LoVo (cell line): Measurements from ENCODE around the gene GAL3ST2.
A peak's percentile ranks its signal among the peaks of the same experiment; 100 is the strongest.
"Not testable (repeated sequence)": the region's sequence is repeated elsewhere in the genome, so short reads cannot be mapped to it uniquely, and the experiment has no call there.

Source experiments
- DNase-seq: peaks from one replicate; pipeline ENCODE4 v3.0.0-alpha.2; 2016; ENCODE audit warnings: low spot score

Gene GAL3ST2

DNA sequence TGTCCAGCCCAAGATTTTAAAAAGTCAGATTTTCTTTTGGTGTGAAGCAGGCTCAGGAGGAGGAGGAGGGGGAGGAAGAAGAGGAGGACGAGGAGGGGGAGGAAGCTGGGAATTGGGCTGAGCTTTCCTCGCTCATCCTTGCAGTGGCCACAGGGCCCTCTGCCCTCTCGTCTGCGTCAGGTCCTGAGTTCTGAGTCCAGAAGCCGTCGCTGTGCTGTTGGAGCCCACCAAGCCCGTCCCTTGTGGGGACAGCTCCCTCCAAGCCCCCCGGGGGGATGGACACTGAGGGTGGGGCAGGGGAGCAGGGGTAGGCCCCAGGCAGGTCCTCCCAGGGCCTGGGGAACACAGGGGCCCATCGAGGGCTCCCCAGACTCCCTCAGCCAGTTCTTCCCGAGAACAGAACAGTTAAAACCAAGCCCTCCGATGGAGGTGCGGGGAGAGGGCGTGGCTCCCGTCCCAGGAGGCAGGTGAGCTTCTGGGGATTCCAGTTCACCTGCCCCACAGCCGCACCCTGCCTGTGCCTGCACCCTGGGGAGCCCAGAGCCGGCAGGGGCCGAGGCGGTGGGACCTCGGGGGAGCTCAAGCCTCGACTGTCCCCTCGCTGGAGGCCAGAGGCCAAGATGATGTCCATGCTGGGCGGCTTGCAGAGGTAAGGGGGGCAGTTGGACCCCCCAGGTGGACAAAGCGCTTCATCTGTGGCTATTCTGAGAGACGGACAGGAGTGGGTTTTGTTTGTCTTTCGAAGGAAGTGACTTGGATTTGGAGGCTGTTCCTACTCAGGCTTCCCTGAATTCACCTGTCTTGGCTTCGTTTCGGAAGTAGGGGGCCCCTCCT, at the start of gene GAL3ST2:
TSS of gene GAL3ST2 (plus strand) at position 487 of the 834 bp plus-strand sequence. CDS start at position 621, 134 bp downstream.
- no peak for DNase-seq

- no peak for DNase-seq
Observed at GRCh38 chr2:241728000-241728399, 48.6 kb upstream of the GAL3ST2 start.

DNA sequence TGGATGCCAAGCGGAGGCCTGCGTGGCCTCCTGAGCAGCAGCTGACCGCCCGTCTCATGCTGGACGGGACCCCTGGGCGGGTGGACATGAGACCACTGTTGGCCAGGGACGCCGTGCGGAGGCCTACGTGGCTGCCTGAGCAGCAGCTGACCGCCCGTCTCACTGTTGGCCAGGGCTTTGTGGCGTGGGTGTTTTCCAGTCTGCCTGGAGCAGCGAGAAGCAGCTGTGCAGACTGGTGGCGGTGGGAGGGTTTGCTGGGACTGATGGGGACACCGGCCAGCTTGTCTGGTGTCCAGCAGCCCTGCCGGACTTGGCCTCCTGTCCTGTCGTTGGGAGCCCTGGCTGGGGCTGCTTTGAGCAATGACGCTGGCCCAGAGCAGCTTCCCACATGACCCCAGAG, 48.0 kb upstream of the GAL3ST2 start:
- DNase-seq = no peak

DNA sequence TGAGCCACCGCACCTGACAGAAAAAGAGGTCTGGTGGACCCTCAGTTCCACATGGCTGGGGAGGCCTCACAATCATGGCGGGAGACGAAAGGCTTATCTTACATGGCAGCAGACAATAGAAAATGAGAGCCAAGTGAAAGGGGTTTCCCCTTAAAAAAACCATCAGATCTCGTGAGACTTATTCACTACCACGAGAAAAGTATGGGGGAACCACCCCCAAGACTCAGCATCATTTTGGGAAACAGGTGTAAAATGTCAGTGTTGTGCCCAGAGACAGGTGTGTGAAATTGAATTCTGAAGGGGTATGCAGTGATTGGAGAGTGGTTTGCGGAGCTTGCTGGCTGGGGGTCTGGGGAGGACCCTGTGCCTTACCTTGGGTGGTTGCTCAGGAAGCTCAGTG, 46.8 kb upstream of the GAL3ST2 start:
- DNase-seq = no peak

GRCh38 chr2:241730671-241731293, 45.8 kb upstream of the GAL3ST2 start:
- no peak for DNase-seq

DNA sequence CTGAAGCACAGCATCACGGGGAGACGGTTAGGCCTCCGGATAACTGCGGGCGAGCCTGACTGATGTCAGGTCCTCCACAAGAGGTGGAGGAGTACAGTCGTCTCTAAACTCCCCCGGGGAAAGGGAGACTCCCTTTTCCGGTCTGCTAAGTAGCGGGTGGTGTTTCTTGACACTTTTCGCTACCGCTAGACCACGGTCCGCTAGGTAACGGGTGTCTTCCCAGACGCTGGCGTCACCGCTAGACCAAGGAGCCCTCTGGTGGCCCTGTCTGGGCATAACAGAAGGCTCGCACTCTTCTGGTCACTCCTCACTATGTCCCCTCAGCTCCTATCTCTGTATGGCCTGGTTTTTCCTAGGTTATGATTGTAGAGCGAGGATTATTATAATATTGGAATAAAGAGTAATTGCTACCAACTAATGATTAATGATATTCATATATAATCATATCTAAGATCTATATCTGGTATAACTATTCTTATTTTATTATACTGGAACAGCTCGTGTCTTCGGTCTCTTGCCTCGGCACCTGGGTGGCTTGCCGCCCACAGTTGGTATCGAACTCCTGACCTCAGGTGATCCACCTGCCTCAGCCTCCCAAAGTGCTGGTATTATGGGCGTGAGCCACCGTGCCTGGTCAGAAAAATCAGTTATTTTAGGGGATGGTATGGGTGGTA, 44.0 kb upstream of the GAL3ST2 start:
- not testable (repeated sequence) for DNase-seq

GRCh38 chr2:241733391-241734207, 43.0 kb upstream of the GAL3ST2 start:
- DNase-seq = peak; percentile 2

DNA sequence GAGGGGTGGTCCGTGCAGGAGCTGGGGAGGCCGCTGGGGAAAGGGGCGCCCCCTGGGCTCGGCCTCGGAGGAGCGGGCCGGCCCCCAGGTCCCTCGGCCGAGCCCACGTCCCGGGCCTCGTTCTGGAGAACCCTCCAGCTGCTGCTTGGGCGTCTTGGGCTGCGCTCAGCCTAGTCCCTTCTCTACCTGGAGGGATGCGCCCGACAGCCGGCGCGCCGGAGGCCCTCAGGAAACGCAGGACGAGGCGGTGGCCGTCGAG, 42.5 kb upstream of the GAL3ST2 start:
- DNase-seq = no peak

DNA sequence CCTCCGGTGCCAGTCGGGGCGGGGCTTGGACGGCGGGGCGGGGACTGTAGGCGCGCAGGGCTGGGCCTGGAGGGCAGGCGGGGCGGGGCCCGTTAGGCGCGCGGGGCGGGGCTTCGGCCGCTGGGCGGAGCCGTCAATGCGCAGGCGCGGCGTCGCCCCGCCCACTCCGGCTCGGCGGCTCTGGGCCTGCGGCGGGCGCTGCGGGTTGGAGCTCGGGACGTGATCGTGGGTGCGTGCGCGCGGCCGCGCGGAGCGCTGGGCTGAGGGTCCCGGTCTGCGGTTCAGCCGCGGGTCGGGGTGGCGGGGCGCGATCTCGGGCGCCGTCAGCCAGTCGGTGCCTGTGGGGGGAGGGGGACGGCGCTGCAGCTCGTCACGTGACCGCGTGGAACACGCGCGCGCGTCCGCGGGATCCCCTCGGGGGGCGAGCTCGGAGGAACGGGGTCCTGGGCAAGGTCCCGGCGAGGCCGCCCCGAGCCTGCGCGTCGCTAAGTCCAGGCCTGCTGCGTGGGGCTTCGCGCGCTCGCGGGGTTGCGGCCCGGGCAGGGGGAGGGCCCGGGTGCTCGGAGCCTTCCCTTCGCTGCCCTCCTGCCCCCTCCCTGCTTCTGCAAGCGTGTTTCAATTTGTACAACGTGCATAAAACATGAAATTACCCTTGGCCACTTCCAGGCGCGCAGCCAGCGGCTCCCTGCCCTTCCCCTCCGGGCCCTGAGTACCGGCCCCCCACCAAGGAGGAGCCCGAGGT, 42.0 kb upstream of the GAL3ST2 start, which contains the start of gene D2HGDH:
TSS of gene D2HGDH (plus strand) at position 164 of the 742 bp plus-strand sequence. CDS start 595 bp downstream, outside the sequence.
- DNase-seq = peak; percentile 90

GRCh38 chr2:241736111-241736510, 40.5 kb upstream of the GAL3ST2 start:
- DNase-seq = no peak

- no peak for DNase-seq
Observed at GRCh38 chr2:241738040-241738686, 38.5 kb upstream of the GAL3ST2 start.

DNA sequence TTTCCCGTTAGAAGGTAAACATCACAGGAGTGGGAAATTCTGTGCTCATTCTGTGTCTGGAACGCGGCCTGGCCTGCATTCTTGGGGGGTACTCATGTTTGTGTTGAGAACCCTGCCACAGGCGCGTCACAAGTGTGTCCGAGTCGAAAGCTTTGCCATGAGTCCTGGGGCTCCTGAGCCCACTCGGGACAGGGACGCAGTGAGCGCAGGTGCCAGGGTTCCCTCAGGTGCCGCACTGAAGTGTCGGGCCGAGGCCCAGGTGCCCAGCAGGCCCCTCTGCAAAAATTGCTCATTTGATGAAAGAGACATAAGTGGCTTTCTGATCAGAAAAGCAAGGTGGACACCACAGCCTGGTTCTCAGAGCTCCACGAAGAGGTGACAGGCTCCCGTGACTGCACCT, 37.4 kb upstream of the GAL3ST2 start:
- DNase-seq = no peak

- DNase-seq = no peak
Observed at GRCh38 chr2:241739651-241740050, 37.0 kb upstream of the GAL3ST2 start.

DNA sequence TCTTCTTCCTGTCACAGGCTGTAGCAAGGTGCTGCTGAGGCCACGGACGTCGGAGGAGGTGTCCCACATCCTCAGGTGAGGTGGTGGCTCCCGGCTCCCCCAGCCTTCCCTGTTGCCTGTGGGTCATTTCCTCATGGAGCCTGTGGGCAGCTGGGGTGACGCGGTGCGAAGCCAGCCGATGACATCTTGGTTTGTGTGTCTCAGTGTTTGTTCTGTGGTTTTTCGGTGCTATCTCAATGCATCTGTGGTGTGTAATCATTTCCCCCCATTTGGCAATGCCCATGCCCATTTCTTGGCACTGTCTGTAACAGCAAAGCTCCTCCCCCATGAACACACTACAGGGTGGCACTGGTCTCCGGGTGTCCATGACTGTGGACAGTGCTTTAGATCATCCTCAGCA, 35.6 kb upstream of the GAL3ST2 start:
- DNase-seq = no peak

- DNase-seq = no peak
Observed at GRCh38 chr2:241742320-241742939, 34.2 kb upstream of the GAL3ST2 start.

- not testable (repeated sequence) for DNase-seq
Observed at GRCh38 chr2:241743008-241743407, 33.6 kb upstream of the GAL3ST2 start.

DNA sequence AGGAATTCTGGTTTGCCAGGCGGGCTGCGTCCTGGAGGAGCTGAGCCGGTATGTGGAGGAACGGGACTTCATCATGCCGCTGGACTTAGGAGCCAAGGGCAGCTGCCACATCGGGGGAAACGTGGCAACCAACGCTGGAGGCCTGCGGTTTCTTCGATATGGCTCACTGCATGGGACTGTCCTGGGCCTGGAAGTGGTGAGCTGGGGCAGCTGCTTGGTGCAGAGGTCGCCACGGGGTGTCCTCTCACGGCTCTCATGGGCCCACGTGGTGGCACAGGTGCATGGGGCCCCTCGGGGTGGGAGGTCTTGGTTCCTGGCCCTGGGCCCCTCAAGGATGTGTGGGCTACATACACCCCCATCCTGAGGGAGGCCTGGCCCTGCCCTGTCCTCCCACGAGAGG, 33.0 kb upstream of the GAL3ST2 start:
- DNase-seq = no peak

- DNase-seq = no peak
Observed at GRCh38 chr2:241744028-241744754, 32.4 kb upstream of the GAL3ST2 start.

GRCh38 chr2:241745276-241745675, 31.3 kb upstream of the GAL3ST2 start:
- DNase-seq = no peak

DNA sequence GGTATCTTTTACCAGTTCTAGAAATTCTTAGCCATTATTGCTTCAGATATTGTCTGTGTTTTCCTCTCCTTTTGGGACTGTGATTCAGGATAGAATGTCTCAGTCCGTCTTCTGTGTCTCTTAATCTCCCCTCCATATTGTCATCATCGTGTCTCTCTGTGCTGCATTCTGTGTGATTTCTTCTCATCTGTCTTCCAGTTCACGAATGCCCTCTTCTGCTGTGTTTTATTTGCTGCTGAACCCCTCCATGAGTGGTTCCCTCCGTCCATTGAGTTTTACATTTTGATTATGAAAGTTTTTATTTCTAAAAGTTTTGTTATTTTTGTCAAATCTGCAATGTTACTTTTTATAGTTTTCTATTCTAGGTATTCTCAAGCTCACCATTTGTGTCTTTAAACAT, 30.5 kb upstream of the GAL3ST2 start:
- DNase-seq = no peak
